D721Med (cell line): Measurements from ENCODE around the gene GSKIP.
A peak's percentile ranks its signal among the peaks of the same experiment; 100 is the strongest.

Experiments used
- DNase-seq: peaks from one replicate; pipeline ENCODE4 v3.0.0; 2011; ENCODE audit warnings: low spot score; ENCODE audit not compliant: insufficient read length
- FAIRE-seq: peaks from 2 replicates; lab custom pipeline; 2011; peaks lifted over from hg19 to GRCh38; lab: Jason Lieb, UNC
- CTCF ChIP-seq: IDR thresholded peaks from 2 replicates; pipeline ENCODE4 v1.5.1; 2012; ENCODE audit warnings: mild to moderate bottlenecking, control low read depth; ENCODE audit not compliant: insufficient read depth; ENCODE audit errors: missing control alignments

GSKIP gene

GRCh38 chr14:96391293-96392118 is 28.2 kb downstream of the GSKIP start:
- no peak for TF ChIP-seq CTCF

GRCh38 chr14:96393071-96393691 is 29.9 kb downstream of the GSKIP start:
- no peak for FAIRE-seq
- DNase-seq, result no peak
- TF ChIP-seq CTCF, result no peak

More at GRCh38 chr14:96391293-96392118, 28.2 kb downstream of the GSKIP start:
- no peak for FAIRE-seq
- peak; percentile 65 for DNase-seq

- DNase-seq (no peak), FAIRE-seq (no peak)
- no peak for TF ChIP-seq CTCF
Observed at GRCh38 chr14:96394047-96394815, 30.9 kb downstream of the GSKIP start.

GRCh38 chr14:96398432-96398831 is 35.1 kb downstream of the GSKIP start:
- no peak for FAIRE-seq
- TF ChIP-seq CTCF, result no peak

GRCh38 chr14:96398921-96399320 is 35.6 kb downstream of the GSKIP start:
- FAIRE-seq (no peak), DNase-seq (no peak)
- TF ChIP-seq CTCF, result no peak

More at GRCh38 chr14:96398432-96398831, 35.1 kb downstream of the GSKIP start:
- DNase-seq, result no peak

- DNase-seq, result no peak
- TF ChIP-seq CTCF, result no peak
- FAIRE-seq, result no peak
Observed at GRCh38 chr14:96399405-96399804, 36.1 kb downstream of the GSKIP start.
